T-helper 1 cell treated with Interleukin-12 subunit alpha and Interleukin-12 subunit beta and Interleukin-4 antibody, amounts not matched to agents 30 μg/mL and 1 μg/mL, for 36 hours (primary cell): Measurements from ENCODE around the gene ADCY1.

Experiments
- H3K27ac Mint-ChIP-seq: one replicate; pipeline ENCODE4 v1.8.0; 2021; ENCODE audit warnings: mild to moderate bottlenecking, mixed read lengths
- H3K27me3 Mint-ChIP-seq: one replicate; pipeline ENCODE4 v1.8.0; 2021; ENCODE audit warnings: low read depth, mixed read lengths
- H3K36me3 Mint-ChIP-seq: one replicate; pipeline ENCODE4 v1.8.0; 2021; ENCODE audit warnings: low read depth, mixed read lengths
- H3K4me1 Mint-ChIP-seq: one replicate; pipeline ENCODE4 v1.8.0; 2021; ENCODE audit warnings: low read depth, mixed read lengths
- H3K4me3 Mint-ChIP-seq: one replicate; pipeline ENCODE4 v1.8.0; 2021; ENCODE audit warnings: mild to moderate bottlenecking, moderate library complexity, mixed read lengths
- H3K9me3 Mint-ChIP-seq: one replicate; pipeline ENCODE4 v1.8.0; 2021; ENCODE audit warnings: mixed read lengths

The ADCY1 gene

DNA sequence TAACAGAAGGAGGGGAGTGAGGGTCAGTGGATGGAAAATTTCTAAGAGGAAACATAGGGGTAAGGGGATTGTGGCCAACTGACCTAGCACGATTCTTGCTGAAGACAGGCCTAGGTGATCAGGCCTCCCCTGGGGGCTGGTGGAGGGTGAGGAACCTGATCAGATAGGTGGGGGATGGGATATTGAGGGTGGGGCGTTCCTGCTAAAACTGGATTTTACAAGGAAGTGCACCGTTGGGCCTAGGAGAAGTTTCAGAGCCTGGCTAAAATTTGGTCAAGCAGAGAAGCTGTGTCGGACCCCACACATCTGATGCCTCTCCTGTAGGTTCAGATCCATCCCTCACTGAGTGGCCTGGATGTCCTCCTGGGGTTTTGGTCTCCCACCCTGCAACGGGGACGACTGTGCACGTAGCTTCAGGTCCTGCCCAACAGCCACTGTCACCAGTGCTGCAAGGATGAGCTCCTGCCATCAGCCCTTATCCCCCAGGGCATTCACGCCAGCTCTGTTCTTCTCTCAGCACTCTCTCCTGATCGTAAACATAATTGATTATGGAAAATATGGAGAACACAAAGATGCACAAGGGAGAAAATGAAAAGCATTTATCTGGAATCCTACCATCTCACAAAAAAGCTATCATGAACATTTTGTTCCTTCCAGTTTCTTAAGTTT, 89.9 kb downstream of the ADCY1 start:
- H3K27me3 Mint-ChIP-seq: peaks cover 6% of the 10 kb centered on the region
- no peaks in the 10 kb centered on the region for H3K4me1 Mint-ChIP-seq
- H3K4me3 Mint-ChIP-seq: no peak overlapping the region
- no peak overlapping the region for H3K27ac Mint-ChIP-seq
- no peaks in the 10 kb centered on the region for H3K36me3 Mint-ChIP-seq
- no peaks in the 10 kb centered on the region for H3K9me3 Mint-ChIP-seq

DNA sequence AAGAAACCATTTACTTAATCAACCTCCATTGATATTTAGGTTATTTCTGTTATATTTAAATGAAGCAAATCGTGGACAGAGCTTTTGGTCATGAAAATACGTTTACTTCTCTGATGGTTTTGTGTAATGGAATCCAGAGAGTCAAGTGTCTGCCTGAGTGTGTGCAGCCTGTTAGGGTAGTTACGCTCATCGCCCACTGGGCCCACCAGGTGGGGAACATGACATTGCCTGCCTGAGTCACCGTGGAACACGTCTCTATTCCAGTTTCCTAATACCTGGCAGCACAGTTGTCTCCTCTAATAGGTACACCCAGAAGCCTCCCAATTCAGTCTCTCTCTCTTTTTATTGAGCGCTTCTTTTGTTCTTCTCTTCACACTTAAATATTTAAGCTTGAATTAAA, 91.0 kb downstream of the ADCY1 start:
- H3K9me3 Mint-ChIP-seq: no peaks in the 10 kb centered on the region
- H3K27me3 Mint-ChIP-seq: peaks cover 7% of the 10 kb centered on the region
- no peak overlapping the region for H3K27ac Mint-ChIP-seq
- no peak overlapping the region for H3K4me3 Mint-ChIP-seq
- no peaks in the 10 kb centered on the region for H3K4me1 Mint-ChIP-seq
- no peaks in the 10 kb centered on the region for H3K36me3 Mint-ChIP-seq

GRCh38 chr7:45670227-45670626, 96.1 kb downstream of the ADCY1 start:
- Mint-ChIP-seq H3K4me1 (no peaks in the 10 kb centered on the region), H3K27me3 (peaks cover 20% of the 10 kb centered on the region), H3K36me3 (no peaks in the 10 kb centered on the region), H3K4me3 (no peak overlapping the region), H3K27ac (no peak overlapping the region), H3K9me3 (no peaks in the 10 kb centered on the region)

- no peak overlapping the region for H3K27ac Mint-ChIP-seq
- no peak overlapping the region for H3K4me3 Mint-ChIP-seq
- H3K9me3 Mint-ChIP-seq: no peaks in the 10 kb centered on the region
- H3K36me3 Mint-ChIP-seq: no peaks in the 10 kb centered on the region
- H3K4me1 Mint-ChIP-seq: no peaks in the 10 kb centered on the region
- peaks cover 23% of the 10 kb centered on the region for H3K27me3 Mint-ChIP-seq
Measured at GRCh38 chr7:45670717-45671116, 96.5 kb downstream of the ADCY1 start.

GRCh38 chr7:45677311-45677900, 103.2 kb downstream of the ADCY1 start:
- H3K27ac Mint-ChIP-seq: no peak overlapping the region
- H3K4me1 Mint-ChIP-seq: no peaks in the 10 kb centered on the region
- H3K4me3 Mint-ChIP-seq: no peak overlapping the region
- H3K36me3 Mint-ChIP-seq: no peaks in the 10 kb centered on the region
- no peaks in the 10 kb centered on the region for H3K9me3 Mint-ChIP-seq
- peaks cover 22% of the 10 kb centered on the region for H3K27me3 Mint-ChIP-seq

DNA sequence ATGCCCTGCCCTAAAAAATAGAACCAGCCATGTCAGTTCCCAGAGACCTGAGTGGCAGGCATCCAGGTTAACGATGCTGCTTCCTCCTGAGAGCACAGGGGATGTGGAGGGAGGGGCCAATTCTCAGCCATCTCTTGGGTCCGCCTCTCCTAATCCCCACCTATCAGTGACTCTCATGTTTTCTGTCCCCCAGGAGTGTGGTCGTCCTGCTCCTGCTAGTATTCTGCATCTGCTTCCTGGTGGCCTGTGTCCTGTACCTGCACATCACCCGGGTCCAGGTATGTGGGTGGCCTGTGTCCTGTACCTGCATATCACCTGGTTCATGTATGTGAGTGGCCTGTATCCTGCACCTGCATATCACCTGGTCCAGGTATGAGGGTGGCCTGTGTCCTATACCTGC, 105.3 kb downstream of the ADCY1 start:
- Mint-ChIP-seq H3K27ac (no peak overlapping the region), H3K4me3 (no peak overlapping the region)

GRCh38 chr7:45680776-45681175, 106.6 kb downstream of the ADCY1 start:
- Mint-ChIP-seq H3K27ac (no peak overlapping the region), H3K4me3 (no peak overlapping the region), H3K4me1 (no peaks in the 10 kb centered on the region), H3K27me3 (peaks cover 5% of the 10 kb centered on the region), H3K9me3 (no peaks in the 10 kb centered on the region), H3K36me3 (no peaks in the 10 kb centered on the region)

More for the DNA sequence above, 105.3 kb downstream of the ADCY1 start:
- Mint-ChIP-seq H3K36me3 (no peaks in the 10 kb centered on the region), H3K9me3 (no peaks in the 10 kb centered on the region), H3K4me1 (no peaks in the 10 kb centered on the region), H3K27me3 (peaks cover 11% of the 10 kb centered on the region)

GRCh38 chr7:45681596-45682357, 107.6 kb downstream of the ADCY1 start:
- no peaks in the 10 kb centered on the region for H3K27me3 Mint-ChIP-seq
- no peaks in the 10 kb centered on the region for H3K4me1 Mint-ChIP-seq
- no peak overlapping the region for H3K27ac Mint-ChIP-seq
- H3K4me3 Mint-ChIP-seq: no peak overlapping the region
- H3K36me3 Mint-ChIP-seq: no peaks in the 10 kb centered on the region
- H3K9me3 Mint-ChIP-seq: no peaks in the 10 kb centered on the region

- no peaks in the 10 kb centered on the region for H3K9me3 Mint-ChIP-seq
- H3K27ac Mint-ChIP-seq: no peak overlapping the region
- no peak overlapping the region for H3K4me3 Mint-ChIP-seq
- no peaks in the 10 kb centered on the region for H3K36me3 Mint-ChIP-seq
- H3K4me1 Mint-ChIP-seq: no peaks in the 10 kb centered on the region
- H3K27me3 Mint-ChIP-seq: no peaks in the 10 kb centered on the region
Measured at GRCh38 chr7:45682358-45682735, 108.2 kb downstream of the ADCY1 start.

DNA sequence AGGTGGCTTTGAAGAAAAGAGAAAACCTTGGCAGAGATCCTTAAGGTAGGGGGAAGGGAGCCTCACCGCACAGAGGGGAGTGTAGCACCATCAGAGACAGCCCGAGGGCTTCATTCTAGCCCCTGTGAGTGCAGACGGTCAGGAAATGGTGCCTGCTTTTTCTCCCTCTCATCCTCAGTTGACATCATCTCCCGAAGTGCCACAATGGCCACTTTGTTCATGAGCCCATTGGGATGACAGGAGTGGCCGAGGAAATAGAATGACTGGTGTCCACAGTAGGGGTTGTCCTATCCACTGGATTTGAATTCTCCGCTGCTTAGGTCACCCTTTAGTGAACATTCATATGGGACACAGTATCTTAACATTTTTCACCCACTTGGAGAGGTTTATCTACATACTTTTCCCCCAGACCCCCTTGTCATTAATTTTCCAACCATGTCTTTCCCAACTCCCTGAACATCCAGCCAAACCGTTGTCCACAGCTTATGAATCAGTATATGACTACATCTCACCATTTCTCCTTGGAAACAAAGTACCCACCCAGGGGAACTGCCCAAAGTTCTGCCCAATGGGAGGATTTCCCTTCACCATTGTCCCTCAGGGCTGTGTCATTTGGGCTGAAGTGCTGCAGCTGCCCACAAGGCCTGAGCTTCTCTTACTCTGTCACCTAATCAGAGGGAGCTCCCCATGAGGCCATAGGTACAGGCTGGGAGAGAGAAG, 108.8 kb downstream of the ADCY1 start:
- H3K27ac Mint-ChIP-seq: no peak overlapping the region
- H3K9me3 Mint-ChIP-seq: no peaks in the 10 kb centered on the region
- H3K4me3 Mint-ChIP-seq: no peak overlapping the region
- H3K36me3 Mint-ChIP-seq: no peaks in the 10 kb centered on the region
- no peaks in the 10 kb centered on the region for H3K4me1 Mint-ChIP-seq
- H3K27me3 Mint-ChIP-seq: no peaks in the 10 kb centered on the region

DNA sequence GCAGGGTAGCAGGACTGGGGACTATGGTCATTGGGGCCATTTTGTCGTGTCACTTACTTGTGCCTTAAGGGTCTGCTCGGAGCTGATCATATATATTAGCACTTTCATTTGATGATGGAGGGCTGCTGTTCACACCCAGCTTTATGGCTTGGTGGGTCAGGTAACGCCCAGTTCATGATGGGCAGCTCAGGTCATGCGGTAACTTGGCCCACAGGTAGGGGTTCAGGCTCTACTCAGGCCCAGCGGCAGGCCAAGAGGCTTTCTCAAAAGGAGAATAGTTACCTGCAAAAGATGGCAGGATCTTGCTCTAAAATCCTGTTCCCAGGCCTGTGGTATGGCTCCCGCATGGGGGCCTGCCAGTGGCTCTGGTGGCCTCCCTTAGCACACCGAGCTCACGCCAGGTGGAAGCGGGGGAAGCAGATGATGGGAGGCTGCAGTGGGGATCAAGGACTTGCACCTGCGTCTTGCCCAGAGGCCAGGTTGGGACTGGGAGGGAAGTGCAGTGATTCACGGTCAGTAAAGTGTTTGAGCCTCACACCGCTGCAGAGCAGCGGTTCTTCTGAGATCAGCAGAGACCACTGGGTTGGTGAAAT, 109.5 kb downstream of the ADCY1 start:
- no peaks in the 10 kb centered on the region for H3K4me1 Mint-ChIP-seq
- H3K36me3 Mint-ChIP-seq: no peaks in the 10 kb centered on the region
- no peak overlapping the region for H3K4me3 Mint-ChIP-seq

DNA sequence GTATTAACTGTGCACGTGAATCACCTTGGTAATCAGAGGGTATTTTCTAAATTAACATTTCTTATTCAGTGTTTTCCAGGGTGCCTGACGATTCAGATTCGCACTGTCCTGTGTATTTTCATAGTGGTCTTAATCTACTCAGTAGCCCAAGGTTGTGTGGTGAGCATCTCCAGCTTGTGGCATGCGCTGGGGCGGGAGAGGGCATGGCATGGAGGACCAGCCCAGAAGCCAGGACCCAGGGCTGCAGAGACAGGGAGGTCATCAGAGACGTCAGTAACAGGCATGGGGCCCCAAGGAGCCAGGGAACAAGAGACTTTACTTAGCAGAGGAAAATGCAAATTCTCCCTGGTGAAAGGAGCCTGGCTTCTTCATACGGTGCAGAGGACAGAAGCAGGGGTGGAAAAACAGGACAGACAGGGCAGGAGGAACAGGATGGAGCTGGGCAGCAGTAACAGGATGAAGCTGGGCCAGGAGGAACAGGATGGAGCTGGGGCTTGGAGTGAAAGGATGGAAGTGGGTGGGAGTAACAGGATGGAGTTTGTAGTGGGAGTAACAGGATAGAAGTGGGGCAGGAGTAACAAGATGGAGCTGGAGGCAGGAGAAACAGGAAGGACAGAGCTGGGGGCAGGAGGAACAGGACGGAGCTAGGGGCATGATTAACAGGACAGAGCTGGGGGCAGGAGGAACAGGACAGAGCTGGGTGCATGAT, 110.9 kb downstream of the ADCY1 start:
- Mint-ChIP-seq H3K4me1 (peaks cover 3% of the 10 kb centered on the region), H3K27me3 (no peaks in the 10 kb centered on the region), H3K27ac (no peak overlapping the region)

More for the DNA sequence above, 109.5 kb downstream of the ADCY1 start:
- H3K27me3 Mint-ChIP-seq: no peaks in the 10 kb centered on the region
- H3K9me3 Mint-ChIP-seq: no peaks in the 10 kb centered on the region
- no peak overlapping the region for H3K27ac Mint-ChIP-seq

DNA sequence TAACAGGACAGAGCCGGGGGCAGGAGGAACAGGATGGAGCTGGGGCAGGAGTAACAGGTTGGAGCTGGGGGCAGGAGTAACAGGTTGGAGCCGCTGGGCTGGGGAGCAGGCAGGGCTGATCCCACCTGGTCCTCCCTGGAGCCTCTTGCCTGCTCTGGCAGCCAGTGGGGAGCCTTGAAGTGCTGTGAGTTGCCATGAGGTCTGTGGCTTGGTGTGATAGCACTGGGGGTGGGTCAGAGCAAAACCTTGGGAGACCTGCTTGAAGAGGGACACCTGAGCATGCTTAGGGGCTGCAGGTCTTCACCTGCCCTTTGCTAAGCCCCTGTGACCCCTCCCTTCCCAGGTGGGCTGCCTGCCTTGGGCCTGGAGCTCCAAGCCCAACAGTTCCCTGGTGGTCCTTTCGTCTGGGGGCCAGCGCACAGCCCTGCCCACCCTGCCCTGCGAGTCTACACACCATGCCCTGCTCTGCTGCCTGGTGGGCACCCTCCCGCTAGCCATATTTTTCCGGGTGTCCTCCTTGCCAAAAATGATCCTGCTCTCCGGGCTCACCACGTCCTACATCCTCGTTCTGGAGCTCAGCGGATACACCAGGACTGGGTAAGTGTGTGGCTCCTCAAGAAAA, 111.6 kb downstream of the ADCY1 start:
- H3K4me3 Mint-ChIP-seq: no peak overlapping the region
- H3K36me3 Mint-ChIP-seq: no peaks in the 10 kb centered on the region
- H3K4me1 Mint-ChIP-seq: peaks cover 3% of the 10 kb centered on the region
- no peak overlapping the region for H3K27ac Mint-ChIP-seq
- H3K27me3 Mint-ChIP-seq: no peaks in the 10 kb centered on the region
- no peaks in the 10 kb centered on the region for H3K9me3 Mint-ChIP-seq

More for the DNA sequence above, 110.9 kb downstream of the ADCY1 start:
- H3K4me3 Mint-ChIP-seq: no peak overlapping the region
- H3K36me3 Mint-ChIP-seq: no peaks in the 10 kb centered on the region
- no peaks in the 10 kb centered on the region for H3K9me3 Mint-ChIP-seq
